Upper lobe of right lung (tissue), 1 donor: ENCODE measurements around the gene CAMKMT. TPM values are rescaled to one million over a fixed set of nuclear protein-coding genes. Genes with fewer than 3 reads are reported as not detected.

ENCODE experiments used
- ATAC-seq: fragments of 200-7000 bp; cut with Tn5 transposase; one replicate; pipeline ENCODE4 v1.9.1; 2020; ENCODE audit warnings: mild to moderate bottlenecking, moderate library complexity
- DNase-seq: peaks from one replicate; pipeline ENCODE4 v3.0.0-alpha.2; 2020
- H3K27ac ChIP-seq: fragments of 200-600 bp; one replicate; pipeline ENCODE4 v1.8.0; 2022
- H3K27me3 ChIP-seq: fragments of 200-600 bp; one replicate; pipeline ENCODE4 v1.8.0; 2022; ENCODE audit warnings: mild to moderate bottlenecking
- H3K36me3 ChIP-seq: fragments of 200-600 bp; one replicate; pipeline ENCODE4 v1.8.0; 2022
- H3K4me1 ChIP-seq: fragments of 200-600 bp; one replicate; pipeline ENCODE4 v1.8.0; 2022
- H3K4me3 ChIP-seq: fragments of 200-600 bp; one replicate; pipeline ENCODE4 v1.8.0; 2022; ENCODE audit warnings: mild to moderate bottlenecking
- H3K9me3 ChIP-seq: fragments of 200-600 bp; one replicate; pipeline ENCODE4 v1.8.0; 2022
- intact Hi-C: fragments of 100-400 bp; cut with DNase I; formaldehyde crosslinking; loops from one replicate; pipeline ENCODE4 v1.11.0; 2022
- total RNA-seq: library from RNA; stranded (reverse); fragmentation: NEBNext Ultra II Directional; extraction: Animal tissue kit (Norgen Biotek cat#: 25700); gene quantifications from one replicate; pipeline ENCODE4 v1.2.1, GENCODE V29; 2021
- TF ChIP-seq, protein P1 (sequence below): fragments of 200-600 bp; IDR thresholded peaks from one replicate; pipeline ENCODE4 v1.8.0; 2022; ENCODE audit warnings: antibody characterized with exemption
- donor health status: DM: no; HTN: yes; CAD: no; lungs with severe emphysema.

CAMKMT gene
- total RNA-seq, 1 donor from 2014 or later: 10.5 TPM

DNA sequence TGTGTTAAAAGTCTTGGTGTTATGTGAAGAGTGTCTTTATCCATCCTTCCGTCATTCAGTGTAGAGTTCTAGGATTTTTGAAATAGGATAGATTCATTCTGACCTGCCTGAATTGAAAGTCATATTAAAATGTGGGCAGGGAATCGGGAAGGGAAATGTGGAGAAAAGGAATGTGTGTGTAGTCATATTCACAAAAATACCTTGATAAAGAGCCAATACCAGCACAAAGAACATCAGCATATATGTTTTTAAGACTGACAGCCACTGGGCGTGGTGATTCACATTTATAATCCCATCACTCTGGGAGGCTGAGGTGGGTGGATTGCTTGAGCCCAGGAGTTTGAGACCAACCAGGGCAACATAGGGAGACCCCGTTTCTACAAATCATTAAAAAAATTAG lies 188.1 kb downstream of the CAMKMT start:
- H3K9me3 ChIP-seq: no peaks in the 10 kb centered on the region
- H3K4me1 ChIP-seq: no peaks in the 10 kb centered on the region
- H3K27ac ChIP-seq: no peak overlapping the region
- no peaks in the 10 kb centered on the region for H3K27me3 ChIP-seq
- no peak for DNase-seq
- intact Hi-C loops: no loop called here
- H3K36me3 ChIP-seq: no peaks in the 10 kb centered on the region
- TF ChIP-seq, protein P1, sequence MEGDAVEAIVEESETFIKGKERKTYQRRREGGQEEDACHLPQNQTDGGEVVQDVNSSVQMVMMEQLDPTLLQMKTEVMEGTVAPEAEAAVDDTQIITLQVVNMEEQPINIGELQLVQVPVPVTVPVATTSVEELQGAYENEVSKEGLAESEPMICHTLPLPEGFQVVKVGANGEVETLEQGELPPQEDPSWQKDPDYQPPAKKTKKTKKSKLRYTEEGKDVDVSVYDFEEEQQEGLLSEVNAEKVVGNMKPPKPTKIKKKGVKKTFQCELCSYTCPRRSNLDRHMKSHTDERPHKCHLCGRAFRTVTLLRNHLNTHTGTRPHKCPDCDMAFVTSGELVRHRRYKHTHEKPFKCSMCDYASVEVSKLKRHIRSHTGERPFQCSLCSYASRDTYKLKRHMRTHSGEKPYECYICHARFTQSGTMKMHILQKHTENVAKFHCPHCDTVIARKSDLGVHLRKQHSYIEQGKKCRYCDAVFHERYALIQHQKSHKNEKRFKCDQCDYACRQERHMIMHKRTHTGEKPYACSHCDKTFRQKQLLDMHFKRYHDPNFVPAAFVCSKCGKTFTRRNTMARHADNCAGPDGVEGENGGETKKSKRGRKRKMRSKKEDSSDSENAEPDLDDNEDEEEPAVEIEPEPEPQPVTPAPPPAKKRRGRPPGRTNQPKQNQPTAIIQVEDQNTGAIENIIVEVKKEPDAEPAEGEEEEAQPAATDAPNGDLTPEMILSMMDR: no peak
- H3K4me3 ChIP-seq: no peak overlapping the region
- no peak for ATAC-seq

DNA sequence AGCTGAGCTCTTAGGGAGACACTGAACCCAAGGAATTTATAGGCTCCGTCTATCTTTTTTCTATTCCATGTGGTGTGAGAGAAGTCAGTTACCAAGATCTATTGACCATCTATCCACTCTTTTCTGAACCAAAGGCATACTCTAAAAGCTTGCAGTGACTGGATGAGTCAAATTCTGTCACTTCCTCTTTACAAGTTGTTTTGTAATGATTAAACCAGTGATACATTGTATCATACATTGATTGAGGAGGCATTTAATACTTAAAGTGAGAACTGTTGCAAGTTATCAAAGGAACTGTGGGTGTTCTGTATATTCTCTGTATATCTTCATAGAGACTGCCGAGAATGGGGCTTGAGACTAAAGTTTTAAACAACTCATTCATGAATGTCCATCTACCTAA lies 188.8 kb downstream of the CAMKMT start:
- Histone ChIP-seq H3K36me3 (no peaks in the 10 kb centered on the region), H3K4me1 (no peaks in the 10 kb centered on the region), H3K27ac (no peak overlapping the region), H3K27me3 (no peaks in the 10 kb centered on the region), H3K9me3 (no peaks in the 10 kb centered on the region), H3K4me3 (no peak overlapping the region)
- ATAC-seq (no peak), DNase-seq (no peak)
- intact Hi-C loops: no loop called here
- TF ChIP-seq, protein P1: no peak

DNA sequence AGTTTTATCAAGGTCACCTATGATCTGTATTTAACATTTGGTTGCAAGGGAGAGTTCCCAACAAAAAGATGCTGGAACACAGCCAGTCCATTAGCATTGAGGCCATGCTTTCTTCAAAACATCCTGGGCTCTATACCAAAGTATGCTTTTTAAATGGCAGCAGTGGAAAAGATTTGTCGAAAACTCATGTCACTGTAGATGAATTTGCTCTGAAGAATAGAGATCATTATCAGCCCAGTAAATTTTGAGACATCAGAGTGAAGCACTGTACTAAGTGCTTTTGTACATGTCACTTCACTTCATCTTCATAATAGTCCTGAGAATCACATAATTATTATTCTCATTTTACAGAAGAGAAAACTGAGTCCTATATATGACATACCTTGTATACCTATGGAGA lies 189.8 kb downstream of the CAMKMT start:
- intact Hi-C loops: no loop called here
- no peaks in the 10 kb centered on the region for H3K27me3 ChIP-seq
- TF ChIP-seq, protein P1: no peak

DNA sequence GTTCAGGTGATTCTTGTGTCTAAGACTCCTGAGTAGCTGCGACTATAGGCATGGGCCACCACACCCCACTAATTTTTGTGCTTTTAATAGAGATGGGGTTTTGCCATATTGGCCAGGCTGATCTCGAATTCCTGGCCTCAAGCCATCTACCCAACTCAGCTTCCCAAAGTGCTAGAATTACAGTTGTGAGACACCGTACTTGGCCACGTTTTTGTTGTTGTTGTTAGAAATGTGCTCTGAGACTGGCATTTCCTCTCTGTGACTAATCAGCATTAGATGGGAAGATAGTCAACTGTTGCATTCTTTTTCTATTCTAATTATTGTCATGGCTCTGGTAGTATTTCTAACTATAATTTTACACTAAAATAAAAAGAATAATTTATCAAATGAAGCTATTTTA lies 191.7 kb downstream of the CAMKMT start:
- Histone ChIP-seq H3K9me3 (no peaks in the 10 kb centered on the region), H3K4me3 (no peak overlapping the region), H3K36me3 (no peaks in the 10 kb centered on the region), H3K27ac (no peak overlapping the region), H3K27me3 (no peaks in the 10 kb centered on the region), H3K4me1 (no peaks in the 10 kb centered on the region)
- intact Hi-C loops: no loop called here
- ATAC-seq: no peak
- TF ChIP-seq, protein P1: no peak
- DNase-seq: no peak

More for the DNA sequence above, 189.8 kb downstream of the CAMKMT start:
- no peaks in the 10 kb centered on the region for H3K9me3 ChIP-seq
- ATAC-seq: no peak
- DNase-seq: no peak
- no peak overlapping the region for H3K27ac ChIP-seq
- H3K4me1 ChIP-seq: no peaks in the 10 kb centered on the region
- H3K36me3 ChIP-seq: no peaks in the 10 kb centered on the region
- H3K4me3 ChIP-seq: no peak overlapping the region

DNA sequence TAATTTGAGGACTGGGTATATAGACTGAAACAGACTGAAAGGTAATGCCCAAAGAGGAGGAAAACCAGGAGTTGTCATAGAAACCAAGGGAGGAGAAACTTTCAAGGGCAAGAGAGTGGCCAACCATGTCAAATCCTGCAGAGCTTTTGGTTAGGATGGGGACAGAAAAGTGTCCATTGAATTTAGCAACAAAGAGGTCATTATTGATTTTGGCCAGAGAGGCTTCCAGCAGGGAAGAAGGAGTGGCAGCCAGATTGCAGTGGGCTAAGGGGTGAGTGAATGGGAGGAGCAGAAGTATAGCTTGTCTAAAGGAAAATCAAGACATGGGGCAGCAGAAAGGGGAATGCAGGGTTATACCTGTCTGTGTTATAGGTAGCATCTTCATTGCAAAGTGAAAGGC lies 194.0 kb downstream of the CAMKMT start:
- no peaks in the 10 kb centered on the region for H3K4me1 ChIP-seq
- TF ChIP-seq, protein P1: no peak
- H3K27ac ChIP-seq: no peak overlapping the region
- no peak overlapping the region for H3K4me3 ChIP-seq
- H3K27me3 ChIP-seq: no peaks in the 10 kb centered on the region
- H3K36me3 ChIP-seq: no peaks in the 10 kb centered on the region
- no peaks in the 10 kb centered on the region for H3K9me3 ChIP-seq
- DNase-seq (no peak), ATAC-seq (no peak)
- intact Hi-C loops: no loop called here

DNA sequence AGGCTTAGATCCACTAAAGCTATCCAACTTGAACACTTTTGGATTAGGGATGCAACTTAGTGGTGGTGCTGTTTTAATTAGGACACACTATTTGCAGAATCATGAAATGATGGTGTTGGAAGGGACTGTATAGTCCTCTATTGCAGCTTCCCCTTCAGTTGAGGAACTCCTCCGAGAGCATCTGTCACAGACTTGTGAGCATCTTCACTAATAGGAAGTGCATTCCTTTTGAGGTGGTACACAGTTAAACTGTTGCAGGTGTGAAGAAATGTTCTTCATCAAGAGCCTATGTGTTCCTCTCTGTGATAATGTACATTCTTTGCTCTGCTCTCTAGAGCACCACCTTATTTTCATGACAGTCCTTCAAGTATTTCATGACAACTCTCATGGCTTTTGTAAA lies 197.4 kb downstream of the CAMKMT start:
- Histone ChIP-seq H3K4me3 (no peak overlapping the region), H3K4me1 (no peaks in the 10 kb centered on the region)
- intact Hi-C loops: no loop called here

More for the DNA sequence above, 197.4 kb downstream of the CAMKMT start:
- ATAC-seq (no peak), DNase-seq (no peak)
- H3K27ac ChIP-seq: no peak overlapping the region
- TF ChIP-seq, protein P1: no peak
- no peaks in the 10 kb centered on the region for H3K36me3 ChIP-seq
- H3K9me3 ChIP-seq: no peaks in the 10 kb centered on the region
- no peaks in the 10 kb centered on the region for H3K27me3 ChIP-seq
